Measurements from ENCODE around the gene CPLX1. TPM values are rescaled to one million over a fixed set of nuclear protein-coding genes. Genes with fewer than 3 reads are reported as not detected.

Gene CPLX1
- total RNA-seq, 4 donors from 2014 or later: 0.35 to 0.67 TPM; not detected in 2

DNA sequence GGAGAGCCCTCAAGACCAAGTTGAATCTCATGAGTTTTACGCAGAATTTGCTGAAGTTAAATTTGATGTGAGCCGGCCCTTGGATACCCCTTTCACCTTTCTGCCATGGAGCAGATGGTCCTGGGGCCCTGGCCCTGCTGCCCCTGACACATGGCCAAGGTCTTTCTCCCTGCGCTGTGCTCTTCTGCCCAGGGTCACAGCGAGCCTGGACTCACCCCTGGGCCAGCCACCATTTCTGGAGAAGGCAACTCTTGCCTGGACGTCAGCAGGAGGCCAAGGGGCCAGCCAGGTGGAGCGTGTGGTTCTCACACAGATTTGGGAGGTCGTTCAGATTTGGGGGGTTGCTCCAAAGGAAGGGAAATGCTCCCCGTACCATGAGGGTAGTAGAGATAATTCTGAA, 90.3 kb downstream of the CPLX1 start:
- no peaks in the 10 kb centered on the region for H3K9me3 ChIP-seq
- peaks cover 0 to 79% (median 4%) of the 10 kb centered on the region in 3 donors for H3K36me3 ChIP-seq
- TF ChIP-seq, protein P1, sequence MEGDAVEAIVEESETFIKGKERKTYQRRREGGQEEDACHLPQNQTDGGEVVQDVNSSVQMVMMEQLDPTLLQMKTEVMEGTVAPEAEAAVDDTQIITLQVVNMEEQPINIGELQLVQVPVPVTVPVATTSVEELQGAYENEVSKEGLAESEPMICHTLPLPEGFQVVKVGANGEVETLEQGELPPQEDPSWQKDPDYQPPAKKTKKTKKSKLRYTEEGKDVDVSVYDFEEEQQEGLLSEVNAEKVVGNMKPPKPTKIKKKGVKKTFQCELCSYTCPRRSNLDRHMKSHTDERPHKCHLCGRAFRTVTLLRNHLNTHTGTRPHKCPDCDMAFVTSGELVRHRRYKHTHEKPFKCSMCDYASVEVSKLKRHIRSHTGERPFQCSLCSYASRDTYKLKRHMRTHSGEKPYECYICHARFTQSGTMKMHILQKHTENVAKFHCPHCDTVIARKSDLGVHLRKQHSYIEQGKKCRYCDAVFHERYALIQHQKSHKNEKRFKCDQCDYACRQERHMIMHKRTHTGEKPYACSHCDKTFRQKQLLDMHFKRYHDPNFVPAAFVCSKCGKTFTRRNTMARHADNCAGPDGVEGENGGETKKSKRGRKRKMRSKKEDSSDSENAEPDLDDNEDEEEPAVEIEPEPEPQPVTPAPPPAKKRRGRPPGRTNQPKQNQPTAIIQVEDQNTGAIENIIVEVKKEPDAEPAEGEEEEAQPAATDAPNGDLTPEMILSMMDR (IDR thresholded peaks at IDR 0.05): no peak
- TF ChIP-seq POLR2A (IDR thresholded peaks at IDR 0.05): no peak

More for the DNA sequence above, 90.3 kb downstream of the CPLX1 start:
- no peak overlapping the region for H3K4me3 ChIP-seq
- no peak overlapping the region for H3K27ac ChIP-seq
- H3K27me3 ChIP-seq: no peaks in the 10 kb centered on the region
- no peak for DNase-seq
- peaks cover 0 to 9% (median 0%) of the 10 kb centered on the region in 4 donors for H3K4me1 ChIP-seq

Other genes with a start within 250 kb of the CPLX1 start
- not detected for gene TMEM271, start 249.8 kb downstream of the CPLX1 start, total RNA-seq
- 1 to 10 TPM in 2 of 4 donors, under 1 TPM in 1, not detected in 1; 0.27 to 1.8 (median 1.4) TPM for gene PDE6B, start 200.6 kb downstream of the CPLX1 start, total RNA-seq
- gene ATP5ME, start 151.9 kb downstream of the CPLX1 start, total RNA-seq: 100 to 1,000 TPM; 102 to 259 (median 184) TPM
- 100 to 1,000 TPM in 2 of 4 donors, 10 to 100 TPM in 2; 82.8 to 135 (median 95.2) TPM for gene MYL5, start 151.6 kb downstream of the CPLX1 start, total RNA-seq
- gene SLC49A3, start 137.0 kb downstream of the CPLX1 start, total RNA-seq: 10 to 100 TPM in 2 of 4 donors, 1 to 10 TPM in 2; 4.1 to 13.3 (median 9.4) TPM
- gene PCGF3, start 120.3 kb downstream of the CPLX1 start, total RNA-seq: 100 to 1,000 TPM in 2 of 4 donors, 10 to 100 TPM in 2; 58.3 to 168 (median 93.0) TPM
- 100 to 1,000 TPM; 248 to 362 (median 351) TPM for gene GAK, start 106.2 kb upstream of the CPLX1 start, total RNA-seq
- gene TMEM175, start 106.3 kb upstream of the CPLX1 start, total RNA-seq: 100 to 1,000 TPM in 1 of 4 donors, 10 to 100 TPM in 3; 46.1 to 111 (median 56.6) TPM
- gene DGKQ, start 147.4 kb upstream of the CPLX1 start, total RNA-seq: 100 to 1,000 TPM in 2 of 4 donors, 10 to 100 TPM in 2; 32.2 to 119 (median 101) TPM
- gene IDUA, start 160.9 kb upstream of the CPLX1 start, total RNA-seq: 100 to 1,000 TPM in 1 of 4 donors, 10 to 100 TPM in 3; 40.4 to 114 (median 71.4) TPM
- 10 to 100 TPM in 3 of 4 donors, under 1 TPM in 1; 0.83 to 35.7 (median 24.3) TPM for gene SLC26A1, start 167.3 kb upstream of the CPLX1 start, total RNA-seq
- gene FGFRL1, start 185.5 kb upstream of the CPLX1 start, total RNA-seq: 10 to 100 TPM; 10.3 to 29.7 (median 26.8) TPM